Adrenal gland (tissue), 12 donors: ENCODE measurements around the gene KCNH5. TPM values are rescaled to one million over a fixed set of nuclear protein-coding genes. Genes with fewer than 3 reads are reported as not detected.
A peak's percentile ranks its signal among the peaks of the same experiment; 100 is the strongest.

ENCODE experiments used
- DNase-seq, 7 donors: peaks; one replicate each; pipeline ENCODE4 v3.0.0-alpha.2; 2019 to 2020
- H3K27ac ChIP-seq, 5 donors: fragments of 200-600 bp; sonication (generic) in 4 of 5; 1 replicate in 3 of 5; 2 replicates in 2 of 5; pipeline versions ENCODE4 v1.5.1 to v1.8.0; 2016 to 2020; ENCODE audit warnings: mild to moderate bottlenecking in 1 of 5
- H3K27me3 ChIP-seq: fragments of 200-600 bp; 2 replicates; pipeline ENCODE4 v1.8.0; 2021
- H3K36me3 ChIP-seq, 2 donors: fragments of 200-600 bp; replicated peaks in 1 of 2; 1 replicate in 1 of 2; 2 replicates in 1 of 2; pipeline versions ENCODE4 v1.5.1 to v1.8.0; 2018 to 2022
- H3K4me1 ChIP-seq, 2 donors: fragments of 200-600 bp; replicated peaks in 1 of 2; 1 replicate in 1 of 2; 2 replicates in 1 of 2; pipeline versions ENCODE4 v1.5.1 to v1.8.0; 2018 to 2021
- H3K4me3 ChIP-seq, 4 donors: fragments of 200-600 bp; sonication (generic) in 3 of 4; one replicate each; pipeline ENCODE4 v1.5.1; 2016 to 2018
- H3K9me3 ChIP-seq, 3 donors: fragments of 200-600 bp; sonication (generic) in 1 of 3; replicated peaks in 1 of 3; 1 replicate in 2 of 3; 2 replicates in 1 of 3; pipeline versions ENCODE4 v1.5.1 to v1.8.0; 2016 to 2021
- CTCF ChIP-seq, 6 experiments: fragments of 450-650 bp in 4 of 6; fragments of 200-600 bp in 2 of 6; sonication (generic) in 1 of 6; IDR thresholded peaks; 1 replicate in 5 of 6; 2 replicates in 1 of 6; pipeline versions ENCODE4 v1.5.1 to v1.8.0; 2016 to 2021; ENCODE audit warnings: antibody characterized with exemption in 6 of 6, mild to moderate bottlenecking in 2 of 6, moderate library complexity in 1 of 6
- POLR2A ChIP-seq, 2 donors: fragments of 450-650 bp; IDR thresholded peaks; one replicate each; pipeline ENCODE4 v1.6.1; 2017; ENCODE audit warnings: antibody characterized with exemption in 2 of 2, mild to moderate bottlenecking in 2 of 2, moderate library complexity in 1 of 2
- WGBS, 4 donors: extraction: QIAGEN DNeasy Blood & Tissue Kit in 2 of 4; methylation state at CpG; one replicate each; pipeline versions ENCODE4 v1.1.5 to v1.1.7; 2013 to 2017; 5-methylcytosine and 5-hydroxymethylcytosine counted together
- intact Hi-C, 2 donors: fragments of 100-400 bp; cut with DNase I; formaldehyde crosslinking; loops; one replicate each; pipeline versions ENCODE4 v1.14.1 to v1.15.0; 2022 to 2023
- polyA plus RNA-seq, 3 donors: library from polyadenylated mRNA; stranded (reverse); fragments of 200-250 nt in 2 of 3; fragments of 350-450 nt in 1 of 3; fragmentation: Illumina TruSeq in 1 of 3; extraction: RNeasy Lipid Tissue Mini Kit (QIAGEN cat#74804) in 1 of 3; gene quantifications; one replicate each; pipeline ENCODE4 v1.2.3, GENCODE V29; 2013 to 2014
- total RNA-seq, 9 donors: library from RNA; depleted of rRNA in 4 of 9; stranded (reverse); fragments of >200 nt in 4 of 9; fragments of 120-200 nt in 1 of 9; fragmentation: NEBNext Ultra II Directional in 1 of 9; extraction: Animal tissue kit (Norgen Biotek cat#: 25700) in 1 of 9; gene quantifications; one replicate each; pipeline versions ENCODE4 v1.1.0 to v1.2.4, GENCODE V29; 2013 to 2023
- donor health status: healthy with polysubstance abuse.
- donor health status: Bipolar disorder and iron deficiency.
- donor health status: DM: yes; HTN: yes; CAD: no.
- donor health status: DM: no; HTN: no; CAD: no.
- donor health status: DM: no; HTN: no; CAD: no.
- donor health status: DM: yes; HTN: yes; CAD: no.

KCNH5 gene
- total and polyA plus RNA-seq, 12 donors, result 0.10 to 3.2 (median 0.84) TPM; not detected in 4

- intact Hi-C loops, result no loop called here
- 89 to 100% (median 92%) methylated on average over 2 of the region's 2 CpGs for WGBS, 4 donors
These were observed 357.4 kb downstream of the KCNH5 start for GRCh38 chr14:62687818-62688217.

GRCh38 chr14:62684376-62684775, 360.9 kb downstream of the KCNH5 start:
- WGBS, 4 donors, result 58 to 76% (median 73%) methylated on average over 2 of the region's 2 CpGs
- Histone ChIP-seq H3K36me3 (no peaks in the 10 kb centered on the region), H3K27me3 (no peaks in the 10 kb centered on the region), H3K4me1 (no peaks in the 10 kb centered on the region), H3K4me3 (no peak overlapping the region), H3K9me3 (no peaks in the 10 kb centered on the region), H3K27ac (no peak overlapping the region)
- intact Hi-C loops, result no loop called here
- TF ChIP-seq POLR2A (IDR thresholded peaks at IDR 0.05), result no peak
- TF ChIP-seq CTCF (IDR thresholded peaks at IDR 0.05), result no peak
- DNase-seq, result no peak

More at GRCh38 chr14:62687818-62688217, 357.4 kb downstream of the KCNH5 start:
- H3K9me3 ChIP-seq, result no peaks in the 10 kb centered on the region
- DNase-seq, result no peak
- TF ChIP-seq CTCF (IDR thresholded peaks at IDR 0.05) (no peak), POLR2A (IDR thresholded peaks at IDR 0.05) (no peak)
- H3K4me3 ChIP-seq, result no peak overlapping the region
- H3K27ac ChIP-seq, result no peak overlapping the region
- no peaks in the 10 kb centered on the region for H3K36me3 ChIP-seq
- H3K4me1 ChIP-seq, result peaks cover 0 to 4% of the 10 kb centered on the region in 2 donors
- no peaks in the 10 kb centered on the region for H3K27me3 ChIP-seq

- intact Hi-C loops, result no loop called here
- TF ChIP-seq CTCF (IDR thresholded peaks at IDR 0.05) (no peak), POLR2A (IDR thresholded peaks at IDR 0.05) (no peak)
- WGBS, 4 donors, result 78 to 85% (median 84%) methylated on average over 7 of the region's 7 CpGs
These were observed 363.1 kb downstream of the KCNH5 start for GRCh38 chr14:62682208-62682607.

GRCh38 chr14:62674563-62675237, 370.6 kb downstream of the KCNH5 start:
- TF ChIP-seq CTCF (IDR thresholded peaks at IDR 0.05) (no peak), POLR2A (IDR thresholded peaks at IDR 0.05) (no peak)
- Histone ChIP-seq H3K27me3 (no peaks in the 10 kb centered on the region), H3K4me1 (no peaks in the 10 kb centered on the region), H3K9me3 (no peaks in the 10 kb centered on the region), H3K27ac (no peak overlapping the region), H3K36me3 (no peaks in the 10 kb centered on the region), H3K4me3 (no peak overlapping the region)
- 33 to 47% (median 38%) methylated on average over 4 of the region's 4 CpGs for WGBS, 4 donors
- intact Hi-C loops, result no loop called here
- peak in 4 of 7 donors; percentile 4 to 65 (median 20) for DNase-seq

More at GRCh38 chr14:62682208-62682607, 363.1 kb downstream of the KCNH5 start:
- H3K36me3 ChIP-seq, result no peaks in the 10 kb centered on the region
- no peak overlapping the region for H3K4me3 ChIP-seq
- H3K27ac ChIP-seq, result no peak overlapping the region
- H3K4me1 ChIP-seq, result no peaks in the 10 kb centered on the region
- DNase-seq, result no peak
- no peaks in the 10 kb centered on the region for H3K9me3 ChIP-seq
- H3K27me3 ChIP-seq, result no peaks in the 10 kb centered on the region
